Mammary epithelial cell (primary cell): Measurements from ENCODE around the gene COL4A1.

Source experiments
- CTCF ChIP-seq, 2 donors: IDR thresholded peaks in 1 of 2; conservative IDR thresholded peaks in 1 of 2; 2 replicates each; pipeline ENCODE4 v1.5.1; 2011 to 2012; ENCODE audit warnings: inconsistent platforms in 2 of 2, low read length in 2 of 2, mild to moderate bottlenecking in 2 of 2, control low read depth in 1 of 2, low read depth in 1 of 2; ENCODE audit not compliant: insufficient read depth in 1 of 2; ENCODE audit errors: extremely low read depth in 1 of 2
- EZH2 ChIP-seq: IDR thresholded peaks from 2 replicates; pipeline ENCODE4 v1.6.1; 2012; ENCODE audit warnings: low read length, inconsistent platforms, borderline replicate concordance

- TF ChIP-seq EZH2 = no peak
- no peak for TF ChIP-seq CTCF (conservative IDR thresholded peaks at IDR 0.05 in 1 of 2, IDR thresholded peaks at IDR 0.05 in 1 of 2; ENCODE audit: extremely low read depth in 1 of 2, insufficient read depth in 1 of 2, low read depth in 1 of 2, low read length in 2 of 2)
These were observed 120.6 kb downstream of the COL4A1 start for GRCh38 chr13:110186231-110186855.
